IMR-90 (cell line): Measurements from ENCODE around the gene CTBP1. TPM values are rescaled to one million over a fixed set of nuclear protein-coding genes. Genes with fewer than 3 reads are reported as not detected.
A peak's percentile ranks its signal among the peaks of the same experiment; 100 is the strongest.

Experiments
- ATAC-seq: fragments of 200-7000 bp; cut with Tn5 transposase; 2 replicates; pipeline ENCODE4 v1.9.1; 2020; ENCODE audit warnings: low read depth, mild to moderate bottlenecking, moderate library complexity
- BruUV-seq: library from RNA; stranded (reverse); fragments of 400-500 nt; replicated peaks from 2 replicates; lab custom pipeline; 2021; lab: Mats Ljungman, UMichigan
- CTCF ChIA-PET: fragments of 300-600 bp; formaldehyde crosslinking; extraction: SDS; loops from one replicate; lab custom pipeline; 2021; ENCODE audit warnings: antibody characterized with exemption; lab: Yijun Ruan, JAX
- POLR2A ChIA-PET: fragments of 300-600 bp; sonication (Branson Sonifier 250); formaldehyde crosslinking; loops from one replicate; lab custom pipeline; 2022; ENCODE audit warnings: antibody characterized with exemption; ENCODE audit not compliant: unreplicated experiment; lab: Charles Lee
- DNase-seq: peaks from one replicate; pipeline ENCODE4 v3.0.0; 2013
- H2AFZ ChIP-seq: replicated peaks from 2 replicates; pipeline ENCODE3; 2013; ENCODE audit warnings: low read length, mild to moderate bottlenecking; ENCODE audit not compliant: poor library complexity
- H2AK5ac ChIP-seq: 2 replicates; pipeline ENCODE4 v1.6.1; 2013; ENCODE audit warnings: low read depth, low read length, inconsistent platforms
- H2AK9ac ChIP-seq: replicated peaks from 2 replicates; pipeline ENCODE3; 2013; ENCODE audit warnings: mild to moderate bottlenecking, low read depth, low read length, moderate library complexity; ENCODE audit not compliant: poor library complexity
- H2BK120ac ChIP-seq: 2 replicates; pipeline ENCODE4 v1.6.1; 2013; ENCODE audit warnings: low read depth, low read length, inconsistent platforms
- H2BK15ac ChIP-seq: 3 replicates; pipeline ENCODE4 v1.6.1; 2013; ENCODE audit warnings: low read depth, low read length, inconsistent platforms
- H2BK20ac ChIP-seq: 2 replicates; pipeline ENCODE4 v1.6.1; 2013; ENCODE audit warnings: low read depth, mild to moderate bottlenecking, inconsistent platforms, low read length, moderate library complexity
- H2BK5ac ChIP-seq: 2 replicates; pipeline ENCODE4 v1.6.1; 2013; ENCODE audit warnings: mild to moderate bottlenecking, low read depth, low read length, inconsistent platforms; ENCODE audit not compliant: poor library complexity, severe bottlenecking
- H3K14ac ChIP-seq: replicated peaks from 2 replicates; pipeline ENCODE4 v1.6.1; 2013; ENCODE audit warnings: low read depth, low read length, inconsistent platforms
- H3K18ac ChIP-seq: 2 replicates; pipeline ENCODE4 v1.6.1; 2013; ENCODE audit warnings: low read depth, low read length, control low read depth
- H3K23ac ChIP-seq: 2 replicates; pipeline ENCODE4 v1.6.1; 2013; ENCODE audit warnings: low read depth, low read length, inconsistent platforms
- H3K27ac ChIP-seq: 2 replicates; pipeline ENCODE4 v1.5.1; 2013; ENCODE audit warnings: mild to moderate bottlenecking, control low read depth, low read length; ENCODE audit not compliant: insufficient read depth
- H3K27me3 ChIP-seq: 2 replicates; pipeline ENCODE4 v1.6.1; 2013; ENCODE audit warnings: low read length; ENCODE audit not compliant: control insufficient read depth, insufficient read depth
- H3K36me3 ChIP-seq: 2 replicates; pipeline ENCODE4 v1.6.1; 2013; ENCODE audit warnings: low read length, mixed read lengths; ENCODE audit not compliant: control insufficient read depth, insufficient read depth
- H3K4ac ChIP-seq: 2 replicates; pipeline ENCODE4 v1.6.1; 2013; ENCODE audit warnings: low read depth, low read length, inconsistent platforms
- H3K4me1 ChIP-seq: 2 replicates; pipeline ENCODE4 v1.6.1; 2013; ENCODE audit warnings: low read length, mixed read lengths; ENCODE audit not compliant: control insufficient read depth, insufficient read depth
- H3K4me2 ChIP-seq: 2 replicates; pipeline ENCODE4 v1.6.1; 2013; ENCODE audit warnings: low read depth, mild to moderate bottlenecking, control low read depth, low read length, moderate library complexity
- H3K4me3 ChIP-seq: 2 replicates; pipeline ENCODE4 v1.5.1; 2013; ENCODE audit warnings: low read depth, mild to moderate bottlenecking, control low read depth, low read length, moderate library complexity; ENCODE audit not compliant: insufficient read depth
- H3K56ac ChIP-seq: 2 replicates; pipeline ENCODE4 v1.6.1; 2013; ENCODE audit warnings: low read length, inconsistent platforms; ENCODE audit not compliant: insufficient read depth; ENCODE audit errors: extremely low read depth
- H3K79me1 ChIP-seq, 2 experiments: 2 replicates each; pipeline ENCODE4 v1.6.1; 2013; ENCODE audit warnings: low read length in 2 of 2, inconsistent platforms in 1 of 2, low read depth in 1 of 2
- H3K9ac ChIP-seq: 2 replicates; pipeline ENCODE4 v1.6.1; 2013; ENCODE audit warnings: low read depth, low read length, control low read depth
- H3K9me1 ChIP-seq: 2 replicates; pipeline ENCODE4 v1.6.1; 2013; ENCODE audit warnings: low read length, inconsistent platforms; ENCODE audit not compliant: insufficient read depth
- H3K9me3 ChIP-seq: 2 replicates; pipeline ENCODE4 v1.6.1; 2013; ENCODE audit warnings: low read length; ENCODE audit not compliant: control insufficient read depth, insufficient read depth
- H4K20me1 ChIP-seq: 2 replicates; pipeline ENCODE4 v1.6.1; 2013; ENCODE audit warnings: low read length, inconsistent platforms; ENCODE audit not compliant: insufficient read depth
- H4K5ac ChIP-seq: 2 replicates; pipeline ENCODE4 v1.6.1; 2013; ENCODE audit warnings: mild to moderate bottlenecking, low read depth, low read length, control low read depth
- H4K8ac ChIP-seq, 2 experiments: 2 replicates each; pipeline ENCODE4 v1.6.1; 2013; ENCODE audit warnings: low read depth in 2 of 2, low read length in 2 of 2, control low read depth in 1 of 2, inconsistent platforms in 1 of 2
- H4K91ac ChIP-seq: 2 replicates; pipeline ENCODE4 v1.6.1; 2013; ENCODE audit warnings: low read depth, low read length, inconsistent platforms; ENCODE audit not compliant: insufficient read depth
- BHLHE40 ChIP-seq: fragments of 150-350 bp; IDR thresholded peaks from 2 replicates; pipeline ENCODE4 v1.6.1; 2016; ENCODE audit warnings: mild to moderate bottlenecking, low read depth, low read length
- ELK1 ChIP-seq: fragments of 150-350 bp; IDR thresholded peaks from 2 replicates; pipeline ENCODE4 v1.6.1; 2016; ENCODE audit warnings: low read depth, mild to moderate bottlenecking, low read length, moderate library complexity, borderline replicate concordance
- MAFK ChIP-seq: IDR thresholded peaks from 2 replicates; pipeline ENCODE4 v1.6.1; 2012; ENCODE audit warnings: low read depth, low read length, improper control_type of control experiment
- MAZ ChIP-seq: IDR thresholded peaks from 2 replicates; pipeline ENCODE4 v1.6.1; 2012; ENCODE audit warnings: low read depth, mild to moderate bottlenecking, low read length, improper control_type of control experiment, moderate library complexity, borderline replicate concordance
- RFX5 ChIP-seq: IDR thresholded peaks from 2 replicates; pipeline ENCODE4 v1.8.0; 2012; ENCODE audit warnings: low read depth, mild to moderate bottlenecking, low read length, moderate library complexity
- WGBS, 2 experiments: methylation state at CpG; one replicate each; pipeline versions ENCODE4 v1.1.5 to v1.1.7; 2013; ENCODE audit warnings: missing lambda C conversion rate in 2 of 2; ENCODE audit not compliant: insufficient read length in 1 of 2; ENCODE audit errors: extremely low coverage in 2 of 2; 5-methylcytosine and 5-hydroxymethylcytosine counted together
- dilution Hi-C: fragments of 300-500 bp; cut with HindIII; formaldehyde crosslinking; loops from one replicate; pipeline ENCODE4 v1.14.3; 2018; ENCODE audit warnings: low sequenced_read_pairs; ENCODE audit not compliant: unreplicated experiment
- in situ Hi-C: fragments of 300-500 bp; cut with MboI; formaldehyde crosslinking; loops from 3 replicates; pipeline ENCODE4 v1.14.3; 2019; ENCODE audit warnings: low sequenced_read_pairs, inconsistent platforms, mixed read lengths
- intact Hi-C: fragments of 100-400 bp; cut with micrococcal nuclease; formaldehyde crosslinking; loops from 2 replicates; pipeline ENCODE4 v1.10.0; 2022
- polyA plus RNA-seq, 3 experiments: library from polyadenylated mRNA; depleted of rRNA; stranded (reverse); fragments of >200 nt; gene quantifications; 2 replicates each; pipeline ENCODE4 v1.2.3, GENCODE V29; 2012; ENCODE audit warnings: low replicate concordance in 1 of 3
- total RNA-seq: library from RNA; depleted of rRNA; stranded (reverse); fragments of >200 nt; gene quantifications from 2 replicates; pipeline ENCODE4 v1.2.3, GENCODE V29; 2012
- TF ChIP-seq, protein P1 (sequence below): fragments of 150-350 bp; IDR thresholded peaks from 2 replicates; pipeline ENCODE4 v1.6.1; 2017; ENCODE audit warnings: mild to moderate bottlenecking, antibody characterized with exemption, low read length, low read depth

Gene CTBP1
- total and polyA plus RNA-seq, 2 of the 4 experiments (the other 2 are of a cell fraction): 147 to 212 TPM

- H3K4ac ChIP-seq: peak overlapping the region; percentile 44
- H4K20me1 ChIP-seq: no peaks in the 10 kb centered on the region
- H3K4me3 ChIP-seq: no peak overlapping the region
- peak overlapping the region; percentile 56 for H2BK20ac ChIP-seq
- peak overlapping the region; percentile 21 for H4K5ac ChIP-seq
- peak overlapping the region; percentile 73; the same call in 1 of the 3 replicates for H2BK15ac ChIP-seq
- peak overlapping the region; percentile 57 for H2AK5ac ChIP-seq
- in situ Hi-C loops: no loop called here
- peak overlapping the region; percentile 43 for H3K14ac ChIP-seq
- H3K27me3 ChIP-seq: no peaks in the 10 kb centered on the region
- peak overlapping the region; percentile 6 for H2AK9ac ChIP-seq
- WGBS, 2 experiments: 85% methylated on average over 13 of the region's 21 CpGs; no CpG with 5 or more reads in 1 of the 2 experiments
- BruUV-seq: no TSS peak
- dilution Hi-C loops: no loop called here
- no peak overlapping the region for H3K18ac ChIP-seq
- TF ChIP-seq ELK1 (no peak), MAFK (no peak), RFX5 (no peak), MAZ (no peak), BHLHE40 (no peak)
- TF ChIP-seq, protein P1, sequence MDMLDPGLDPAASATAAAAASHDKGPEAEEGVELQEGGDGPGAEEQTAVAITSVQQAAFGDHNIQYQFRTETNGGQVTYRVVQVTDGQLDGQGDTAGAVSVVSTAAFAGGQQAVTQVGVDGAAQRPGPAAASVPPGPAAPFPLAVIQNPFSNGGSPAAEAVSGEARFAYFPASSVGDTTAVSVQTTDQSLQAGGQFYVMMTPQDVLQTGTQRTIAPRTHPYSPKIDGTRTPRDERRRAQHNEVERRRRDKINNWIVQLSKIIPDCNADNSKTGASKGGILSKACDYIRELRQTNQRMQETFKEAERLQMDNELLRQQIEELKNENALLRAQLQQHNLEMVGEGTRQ: no peak
- H3K4me2 ChIP-seq: no peak overlapping the region
- peak overlapping the region; percentile 13 for H2BK5ac ChIP-seq
- H3K9me3 ChIP-seq: no peaks in the 10 kb centered on the region
- no peak overlapping the region for H2AFZ ChIP-seq
- no peak overlapping the region for H3K27ac ChIP-seq
- H3K23ac ChIP-seq: no peak overlapping the region
- H3K9me1 ChIP-seq: peaks cover 36% of the 10 kb centered on the region
- H3K9ac ChIP-seq: no peak overlapping the region
- intact Hi-C loops: loop anchor here (5.0 kb wide), 1 partner anchor 37 kb away; no protein-coding TSS in a partner anchor
- peaks cover 53% of the 10 kb centered on the region for H3K4me1 ChIP-seq
- peak overlapping the region; percentile 57 for H4K91ac ChIP-seq
- peak overlapping the region; percentile 47; the same call in 1 of the 2 replicates for H2BK120ac ChIP-seq
- no peak overlapping the region for H3K56ac ChIP-seq
- H3K79me1 ChIP-seq: peaks cover 5 to 40% of the 10 kb centered on the region in 2 experiments; a peak in 2 of 4 replicates
- ChIA-PET POLR2A (no interaction called here), CTCF (no interaction called here)
- ATAC-seq: no peak
- H4K8ac ChIP-seq: peak overlapping the region in 1 of 2 experiments; percentile 50; a peak in 1 of 4 replicates
- DNase-seq: no peak
- H3K36me3 ChIP-seq: peaks cover 3% of the 10 kb centered on the region; the same call in 1 of the 2 replicates
Measured at GRCh38 chr4:1204286-1204827, 44.6 kb downstream of the CTBP1 start.
